Measurements from ENCODE around the gene CLPTM1L.

Gene CLPTM1L

GRCh38 chr5:1344975-1345838 lies at the start of gene CLPTM1L:
TSS of gene CLPTM1L (minus strand) at chr5:1345099. CDS start at chr5:1344841, 258 bp downstream.
- TF ChIP-seq CTCF (IDR thresholded peaks at IDR 0.05; ENCODE audit: poor library complexity, severe bottlenecking), result no peak
- peaks cover 41% of the 10 kb centered on the region for H3K36me3 ChIP-seq (ENCODE audit: low read depth)
- no peaks in the 10 kb centered on the region for H3K27me3 ChIP-seq (ENCODE audit: insufficient read depth, poor library complexity, severe bottlenecking)
- peak; percentile 81 for ATAC-seq (ENCODE audit: low read depth)
- peak; percentile 92 for DNase-seq (ENCODE audit: low spot score)
- peak within 1 kb of the TSS; percentile 90 for H3K4me3 ChIP-seq (ENCODE audit: severe bottlenecking)
- peak within 1 kb of the TSS; percentile 60 for H3K27ac ChIP-seq (ENCODE audit: poor library complexity, severe bottlenecking)
- H3K4me1 ChIP-seq (ENCODE audit: insufficient read depth, poor library complexity, severe bottlenecking), result peaks cover 8% of the 10 kb centered on the region
- H3K9me3 ChIP-seq (ENCODE audit: severe bottlenecking), result no peaks in the 10 kb centered on the region

GRCh38 chr5:1393571-1394501 lies 48.9 kb upstream of the CLPTM1L start:
- peaks cover 75% of the 10 kb centered on the region for H3K27me3 ChIP-seq (ENCODE audit: insufficient read depth, poor library complexity, severe bottlenecking)
- no peaks in the 10 kb centered on the region for H3K36me3 ChIP-seq (ENCODE audit: low read depth)
- no peak for ATAC-seq (ENCODE audit: low read depth)
- H3K4me1 ChIP-seq (ENCODE audit: insufficient read depth, poor library complexity, severe bottlenecking), result no peaks in the 10 kb centered on the region
- no peak for DNase-seq (ENCODE audit: low spot score)
- H3K4me3 ChIP-seq (ENCODE audit: severe bottlenecking), result no peak overlapping the region
- no peak overlapping the region for H3K27ac ChIP-seq (ENCODE audit: poor library complexity, severe bottlenecking)
- TF ChIP-seq CTCF (IDR thresholded peaks at IDR 0.05; ENCODE audit: poor library complexity, severe bottlenecking), result no peak
- no peaks in the 10 kb centered on the region for H3K9me3 ChIP-seq (ENCODE audit: severe bottlenecking)

- no peak for DNase-seq (ENCODE audit: low spot score)
- H3K4me1 ChIP-seq (ENCODE audit: insufficient read depth, poor library complexity, severe bottlenecking), result no peaks in the 10 kb centered on the region
- H3K4me3 ChIP-seq (ENCODE audit: severe bottlenecking), result no peak overlapping the region
- no peak for ATAC-seq (ENCODE audit: low read depth)
- H3K27me3 ChIP-seq (ENCODE audit: insufficient read depth, poor library complexity, severe bottlenecking), result peaks cover 71% of the 10 kb centered on the region
- no peak for TF ChIP-seq CTCF (IDR thresholded peaks at IDR 0.05; ENCODE audit: poor library complexity, severe bottlenecking)
- H3K36me3 ChIP-seq (ENCODE audit: low read depth), result no peaks in the 10 kb centered on the region
- no peaks in the 10 kb centered on the region for H3K9me3 ChIP-seq (ENCODE audit: severe bottlenecking)
- no peak overlapping the region for H3K27ac ChIP-seq (ENCODE audit: poor library complexity, severe bottlenecking)
Observed at GRCh38 chr5:1392801-1393565, 48.1 kb upstream of the CLPTM1L start.

- no peak for ATAC-seq (ENCODE audit: low read depth)
- Histone ChIP-seq H3K36me3 (ENCODE audit: low read depth) (no peaks in the 10 kb centered on the region), H3K27ac (ENCODE audit: poor library complexity, severe bottlenecking) (no peak overlapping the region), H3K27me3 (ENCODE audit: insufficient read depth, poor library complexity, severe bottlenecking) (peaks cover 71% of the 10 kb centered on the region), H3K4me1 (ENCODE audit: insufficient read depth, poor library complexity, severe bottlenecking) (no peaks in the 10 kb centered on the region), H3K4me3 (ENCODE audit: severe bottlenecking) (no peak overlapping the region), H3K9me3 (ENCODE audit: severe bottlenecking) (no peaks in the 10 kb centered on the region)
- DNase-seq (ENCODE audit: low spot score), result no peak
- TF ChIP-seq CTCF (IDR thresholded peaks at IDR 0.05; ENCODE audit: poor library complexity, severe bottlenecking), result no peak
Observed at GRCh38 chr5:1392261-1392660, 47.4 kb upstream of the CLPTM1L start.
